ENCODE measurements around the gene RHOV. TPM values are rescaled to one million over a fixed set of nuclear protein-coding genes. Genes with fewer than 3 reads are reported as not detected.

The RHOV gene
- polyA plus RNA-seq, 2 of the 4 experiments (the other 2 are of a cell fraction), result 7.6 to 13.0 TPM

GRCh38 chr15:40825661-40826422, 48.2 kb downstream of the RHOV start:
- ATAC-seq, result peak; percentile 49 to 74; a peak in 3 of 6 replicates

GRCh38 chr15:40823572-40824343, 50.3 kb downstream of the RHOV start:
- ChIA-PET POLR2A (no interaction called here), CTCF (interaction anchor here (2.6 kb wide), 1 partner anchor 35 kb away, joined by 11 read pairs; no protein-coding TSS in a partner anchor)
- Histone ChIP-seq H3K27ac (peak overlapping the region in 1 of 2 experiments; percentile 41; a peak in 1 of 6 replicates), H3K4me2 (no peak overlapping the region), H3K9me3 (no peaks in the 10 kb centered on the region), H3K4me3 (no peak overlapping the region), H3K4me1 (peaks cover 35% of the 10 kb centered on the region)
- no peak for TF ChIP-seq SMC3 (IDR thresholded peaks at IDR 0.05)
- TF ChIP-seq CHD2 (IDR thresholded peaks at IDR 0.05; ENCODE audit: low read length, partially characterized antibody), result no peak
- TF ChIP-seq RARB (CRISPR knock-in tag; IDR thresholded peaks at IDR 0.05), result no peak
- TF ChIP-seq ESRRA (IDR thresholded peaks at IDR 0.05; ENCODE audit: borderline replicate concordance, low read length), result no peak
- no peak for TF ChIP-seq MAZ (IDR thresholded peaks at IDR 0.05; ENCODE audit: borderline replicate concordance, low read depth, low read length)
- no peak for TF ChIP-seq HOXA7 (CRISPR knock-in tag; IDR thresholded peaks at IDR 0.05)
- TF ChIP-seq SREBF2 (IDR thresholded peaks at IDR 0.05), result no peak
- TF ChIP-seq MAX (IDR thresholded peaks at IDR 0.05), result no peak
- ATAC-seq (peak; percentile 56 to 67; a peak in 5 of 6 replicates), DNase-seq (ENCODE audit: low read depth in 1 of 2, low spot score in 1 of 2) (no peak), FAIRE-seq (no peak)
- 72% methylated on average over 1 of the region's 1 CpG for WGBS (ENCODE audit: missing lambda C conversion rate)

More at GRCh38 chr15:40825661-40826422, 48.2 kb downstream of the RHOV start:
- ChIA-PET CTCF (interaction anchor here (0.6 to 2.6 kb wide), 2 partner anchors 33 to 390 kb away, joined by 3 to 11 read pairs; no protein-coding TSS in a partner anchor), POLR2A (no interaction called here)
- peak overlapping the region in 1 of 2 experiments; percentile 66; a peak in 4 of 6 replicates for H3K27ac ChIP-seq
- H3K4me1 ChIP-seq, result peaks cover 39% of the 10 kb centered on the region
- TF ChIP-seq MAFK (IDR thresholded peaks at IDR 0.05; ENCODE audit: partially characterized antibody), result peak; percentile 51
- no peak for TF ChIP-seq KDM5A (IDR thresholded peaks at IDR 0.05)
- TF ChIP-seq CHD2 (IDR thresholded peaks at IDR 0.05; ENCODE audit: low read length, partially characterized antibody), result no peak
- TF ChIP-seq CTCF (IDR thresholded peaks at IDR 0.05), result no peak
- DNase-seq (ENCODE audit: low read depth in 1 of 2, low spot score in 1 of 2) (peak in 1 of 2 experiments; percentile 57), FAIRE-seq (no peak)
- 47% methylated on average over 5 of the region's 5 CpGs for WGBS (ENCODE audit: missing lambda C conversion rate)
- H3K4me2 ChIP-seq, result peak overlapping the region; percentile 45
- H3K4me3 ChIP-seq, result no peak overlapping the region
- no peaks in the 10 kb centered on the region for H3K9me3 ChIP-seq

Small RNAs within 50 kb of the gene (small RNA-seq; reads per million reads assigned to genes)
- gene AC025166.1, result 0 reads per million in 6 experiments

Other genes with a start within 250 kb of the RHOV start
- 11.5 and 12.9 TPM in 2 replicates for gene RAD51, start 179.1 kb downstream of the RHOV start, polyA plus RNA-seq (2011; rRNA removed)
- gene RAD51, start 179.1 kb downstream of the RHOV start, polyA plus RNA-seq (2017; fragmentation: RNase III; extraction: RNeasy Plus Mini Kit Qiagen cat#74134 plus additional on column Dnase treatment), result 14.4 to 17.2 TPM (median 16.5 TPM) in 3 replicates
- 13.4 and 15.4 TPM in 2 replicates for gene RMDN3, start 119.0 kb downstream of the RHOV start, polyA plus RNA-seq (2011; rRNA removed)
- gene RMDN3, start 119.0 kb downstream of the RHOV start, polyA plus RNA-seq (2017; fragmentation: RNase III; extraction: RNeasy Plus Mini Kit Qiagen cat#74134 plus additional on column Dnase treatment), result 16.9 to 17.9 TPM (median 17.2 TPM) in 3 replicates
- gene GCHFR, start 110.2 kb downstream of the RHOV start, polyA plus RNA-seq (2011; rRNA removed), result 6.9 and 7.7 TPM in 2 replicates
- gene GCHFR, start 110.2 kb downstream of the RHOV start, polyA plus RNA-seq (2017; fragmentation: RNase III; extraction: RNeasy Plus Mini Kit Qiagen cat#74134 plus additional on column Dnase treatment), result 6.9 to 9.7 TPM (median 7.7 TPM) in 3 replicates
- gene C15orf62, start 104.3 kb downstream of the RHOV start, polyA plus RNA-seq (2011; rRNA removed), result 0.10 and 0.11 TPM in 2 replicates
- 0.05 to 0.13 TPM (median 0.09 TPM) in 3 replicates for gene C15orf62, start 104.3 kb downstream of the RHOV start, polyA plus RNA-seq (2017; fragmentation: RNase III; extraction: RNeasy Plus Mini Kit Qiagen cat#74134 plus additional on column Dnase treatment)
- gene ZFYVE19, start 67.1 kb downstream of the RHOV start, polyA plus RNA-seq (2011; rRNA removed), result 15.6 and 20.5 TPM in 2 replicates
- gene ZFYVE19, start 67.1 kb downstream of the RHOV start, polyA plus RNA-seq (2017; fragmentation: RNase III; extraction: RNeasy Plus Mini Kit Qiagen cat#74134 plus additional on column Dnase treatment), result 21.1 to 25.6 TPM (median 23.7 TPM) in 3 replicates
- 17.7 and 24.4 TPM in 2 replicates for gene DNAJC17, start 66.8 kb downstream of the RHOV start, polyA plus RNA-seq (2011; rRNA removed)
- 19.2 to 22.3 TPM (median 19.5 TPM) in 3 replicates for gene DNAJC17, start 66.8 kb downstream of the RHOV start, polyA plus RNA-seq (2017; fragmentation: RNase III; extraction: RNeasy Plus Mini Kit Qiagen cat#74134 plus additional on column Dnase treatment)
- 0.86 and 1.1 TPM in 2 replicates for gene PPP1R14D, start 45.5 kb downstream of the RHOV start, polyA plus RNA-seq (2011; rRNA removed)
- 0.21 to 0.46 TPM (median 0.45 TPM) in 3 replicates for gene PPP1R14D, start 45.5 kb downstream of the RHOV start, polyA plus RNA-seq (2017; fragmentation: RNase III; extraction: RNeasy Plus Mini Kit Qiagen cat#74134 plus additional on column Dnase treatment)
- 0.79 and 0.99 TPM in 2 replicates for gene SPINT1, start 30.2 kb downstream of the RHOV start, polyA plus RNA-seq (2011; rRNA removed)
- gene SPINT1, start 30.2 kb downstream of the RHOV start, polyA plus RNA-seq (2017; fragmentation: RNase III; extraction: RNeasy Plus Mini Kit Qiagen cat#74134 plus additional on column Dnase treatment), result 0.28 to 0.80 TPM (median 0.54 TPM) in 3 replicates
- gene VPS18, start 20.2 kb upstream of the RHOV start, polyA plus RNA-seq (2011; rRNA removed), result 9.0 and 10.7 TPM in 2 replicates
- gene VPS18, start 20.2 kb upstream of the RHOV start, polyA plus RNA-seq (2017; fragmentation: RNase III; extraction: RNeasy Plus Mini Kit Qiagen cat#74134 plus additional on column Dnase treatment), result 12.4 to 15.2 TPM (median 14.6 TPM) in 3 replicates
- gene DLL4, start 55.1 kb upstream of the RHOV start, polyA plus RNA-seq (2011; rRNA removed), result 0.09 and 0.16 TPM in 2 replicates
- gene DLL4, start 55.1 kb upstream of the RHOV start, polyA plus RNA-seq (2017; fragmentation: RNase III; extraction: RNeasy Plus Mini Kit Qiagen cat#74134 plus additional on column Dnase treatment), result 0.09 to 0.28 TPM (median 0.13 TPM) in 3 replicates
- 22.2 and 25.3 TPM in 2 replicates for gene CHAC1, start 79.2 kb upstream of the RHOV start, polyA plus RNA-seq (2011; rRNA removed)
- gene CHAC1, start 79.2 kb upstream of the RHOV start, polyA plus RNA-seq (2017; fragmentation: RNase III; extraction: RNeasy Plus Mini Kit Qiagen cat#74134 plus additional on column Dnase treatment), result 3.8 to 4.9 TPM (median 4.5 TPM) in 3 replicates
- 6.7 and 11.6 TPM in 2 replicates for gene INO80, start 242.0 kb upstream of the RHOV start, polyA plus RNA-seq (2011; rRNA removed)
- 10.9 to 14.0 TPM (median 13.7 TPM) in 3 replicates for gene INO80, start 242.0 kb upstream of the RHOV start, polyA plus RNA-seq (2017; fragmentation: RNase III; extraction: RNeasy Plus Mini Kit Qiagen cat#74134 plus additional on column Dnase treatment)

All from A549 (cell line).